Measurements from ENCODE around the gene NCOA1.
"Not testable (repeated sequence)": the region's sequence is repeated elsewhere in the genome, so short reads cannot be mapped to it uniquely, and the experiment has no call there.

Gene NCOA1

DNA sequence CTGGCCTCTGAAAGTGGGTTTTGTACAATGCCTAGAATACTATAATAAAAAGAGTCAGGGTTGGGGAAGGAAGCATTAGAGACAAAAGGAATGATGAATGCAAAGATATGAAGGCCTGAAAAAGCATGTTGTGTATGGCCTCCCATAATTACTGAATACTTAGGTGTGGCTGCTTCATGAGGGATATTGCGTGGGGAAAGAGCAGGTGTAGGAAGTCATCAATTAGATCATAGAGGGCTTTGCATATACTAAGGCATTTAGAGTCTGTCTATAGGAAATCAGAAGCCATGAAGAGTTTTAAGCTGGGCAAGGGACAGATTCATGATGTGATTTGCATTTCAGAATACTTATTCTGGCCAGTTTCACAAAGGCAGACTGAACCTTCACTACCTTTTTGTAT lies 48.2 kb downstream of the NCOA1 start:
- DNase-seq (ENCODE audit: low spot score) = no peak

DNA sequence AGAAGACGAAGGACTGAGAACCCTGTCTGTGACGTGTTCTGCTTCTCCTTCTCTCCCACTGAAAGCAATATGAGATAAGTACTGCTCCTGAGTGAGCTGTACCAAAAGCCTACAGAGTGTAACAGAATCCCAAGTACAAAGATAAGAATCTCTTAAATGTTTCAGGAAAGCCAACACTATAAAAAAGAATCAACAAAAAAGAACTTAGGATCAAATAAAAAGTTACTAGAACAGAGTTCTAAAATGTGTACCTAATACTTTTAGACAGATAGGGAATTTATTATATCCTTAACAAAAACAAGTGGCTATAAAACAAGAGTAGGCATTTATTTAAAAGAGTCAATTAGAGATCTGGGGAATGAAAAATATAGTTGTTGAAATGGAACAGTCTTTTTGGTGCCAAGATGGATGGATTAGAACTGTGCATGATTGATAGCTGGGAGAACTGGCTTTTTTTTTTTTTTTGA lies 49.0 kb downstream of the NCOA1 start:
- DNase-seq (ENCODE audit: low spot score) = no peak

GRCh38 chr2:24541621-24542020 lies 50.6 kb downstream of the NCOA1 start:
- no peak for DNase-seq (ENCODE audit: low spot score)

DNA sequence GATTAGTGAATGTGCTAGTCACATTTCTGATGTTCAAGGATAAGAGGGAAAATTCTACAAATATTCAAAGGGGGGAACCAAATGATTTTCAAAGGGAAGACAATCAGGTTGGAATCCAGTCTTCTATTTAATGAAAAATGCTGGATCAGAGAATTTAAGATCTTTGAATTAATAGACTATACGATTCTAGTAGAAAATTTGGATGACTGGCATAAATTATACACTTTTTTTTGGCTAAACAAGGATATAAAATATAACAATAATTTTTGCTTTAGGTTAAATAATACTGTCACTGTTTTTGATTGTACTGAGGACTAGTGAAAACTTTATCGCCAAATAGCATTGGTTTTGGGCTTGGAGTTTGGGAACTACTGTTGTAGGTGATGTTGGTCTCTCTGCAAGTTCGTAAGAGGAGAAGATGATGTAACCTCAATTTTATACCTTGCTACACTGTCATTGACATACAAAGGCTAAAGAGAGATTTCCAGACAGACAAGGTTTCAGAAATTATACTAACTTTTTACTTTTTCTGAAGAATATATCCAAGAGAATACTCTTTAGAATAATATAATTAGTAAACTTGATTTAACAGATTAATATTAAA lies 51.3 kb downstream of the NCOA1 start:
- no peak for DNase-seq (ENCODE audit: low spot score)

DNA sequence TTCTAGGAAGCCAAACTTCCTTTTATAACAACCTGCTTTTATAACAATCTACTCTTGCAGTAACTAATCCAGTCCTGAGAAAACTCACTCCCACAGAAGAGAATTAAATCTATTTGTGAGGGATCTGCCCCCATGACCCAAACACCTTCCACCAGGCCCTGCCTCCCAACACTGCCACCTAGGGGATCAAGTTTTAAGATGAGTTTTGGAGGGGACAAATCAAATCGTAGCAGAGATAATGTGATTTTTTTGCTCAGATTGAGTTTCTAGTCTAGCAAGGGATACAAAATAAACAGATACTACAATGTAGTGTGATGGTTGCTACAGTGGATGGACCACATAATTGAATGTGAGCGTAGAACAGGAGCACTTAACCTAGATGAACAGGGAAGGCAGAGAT lies 52.2 kb downstream of the NCOA1 start:
- no peak for DNase-seq (ENCODE audit: low spot score)

DNA sequence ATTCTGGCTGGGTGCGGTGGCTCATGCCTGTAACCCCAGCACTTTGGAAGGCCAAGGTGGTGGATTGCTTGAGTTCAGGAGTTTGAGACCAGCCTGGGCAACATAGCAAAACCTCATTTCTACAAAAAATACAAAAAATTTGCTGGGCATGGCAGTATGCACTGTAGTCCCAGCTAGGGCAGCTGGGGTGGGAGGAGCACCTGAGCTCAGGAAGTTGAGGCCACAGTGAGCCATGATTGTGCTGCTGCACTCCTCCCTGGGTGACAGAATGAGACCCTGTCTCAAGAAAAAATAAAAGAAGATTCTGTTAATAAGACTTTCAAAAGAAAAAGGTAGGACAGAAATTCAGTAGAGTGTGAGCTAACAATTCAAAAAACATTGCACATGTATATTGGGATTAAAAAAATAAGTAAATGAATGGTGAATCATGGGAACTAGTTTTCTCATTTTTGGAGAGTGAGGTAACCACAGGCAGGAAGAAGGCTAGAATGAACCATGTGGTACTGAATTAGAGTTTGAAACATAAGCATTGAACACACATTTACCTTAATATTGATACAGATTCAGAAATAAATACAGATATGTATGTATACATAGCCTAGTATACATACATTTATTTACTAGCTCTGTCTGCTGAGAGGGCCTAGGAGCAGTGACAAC lies 53.5 kb downstream of the NCOA1 start:
- no peak for DNase-seq (ENCODE audit: low spot score)

DNA sequence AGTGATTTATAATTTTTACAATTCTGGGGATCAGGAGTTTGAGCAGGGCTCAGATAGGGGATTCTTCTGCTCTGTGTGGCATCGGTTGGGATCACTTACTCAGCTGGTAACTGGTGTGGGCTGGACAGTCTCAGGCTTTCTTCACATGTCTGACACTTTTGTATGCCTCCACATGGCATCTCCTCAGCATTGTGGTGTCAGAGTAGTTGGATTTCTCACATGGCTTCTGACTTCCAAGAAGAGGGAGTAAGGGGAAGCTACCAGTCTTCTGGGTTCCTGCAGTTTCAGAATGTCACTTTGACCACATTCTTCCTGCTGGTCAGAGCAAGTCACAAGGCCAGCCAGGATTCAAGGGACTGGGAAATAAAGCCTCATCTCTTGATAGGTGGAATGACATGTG lies 55.6 kb downstream of the NCOA1 start:
- no peak for DNase-seq (ENCODE audit: low spot score)

GRCh38 chr2:24548058-24548457 lies 57.0 kb downstream of the NCOA1 start:
- no peak for DNase-seq (ENCODE audit: low spot score)

DNA sequence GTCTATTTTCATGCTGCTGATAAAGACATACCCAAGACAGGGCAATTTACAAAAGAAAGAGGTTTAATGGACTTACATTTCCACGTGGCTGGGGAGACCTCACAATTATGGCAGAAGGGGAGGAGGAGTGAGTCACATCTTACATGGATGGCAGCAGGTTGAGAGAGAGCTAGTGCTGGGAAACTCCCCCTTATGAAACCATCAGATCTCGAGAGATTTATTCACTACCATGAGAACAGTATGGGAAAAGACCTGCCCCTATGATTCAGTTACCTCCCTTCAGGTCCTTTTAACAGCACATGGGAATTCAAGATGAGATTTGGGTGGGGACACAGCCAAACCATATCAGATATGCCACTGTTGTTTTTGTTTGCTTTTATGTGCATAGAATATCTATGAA lies 59.2 kb downstream of the NCOA1 start:
- DNase-seq (ENCODE audit: low spot score) = not testable (repeated sequence)

DNA sequence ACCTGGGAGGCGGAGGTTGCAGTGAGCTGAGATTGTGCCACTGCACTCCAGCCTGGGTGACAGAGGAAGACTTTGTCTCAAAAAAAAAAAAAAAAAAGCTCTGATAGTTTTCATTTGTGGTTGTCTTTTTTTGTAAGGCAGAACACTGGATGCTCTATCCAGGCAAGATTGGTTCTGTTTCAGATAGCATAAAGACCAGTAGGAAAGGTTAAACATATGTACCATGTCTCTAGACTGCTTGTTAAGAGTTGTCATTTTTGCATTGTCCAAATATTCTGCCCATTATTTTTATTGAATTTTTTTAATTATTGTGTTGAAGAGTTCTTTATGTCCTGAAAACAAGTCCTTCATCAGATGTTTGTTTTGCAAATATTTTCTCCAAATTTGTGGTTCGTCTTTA lies 60.0 kb downstream of the NCOA1 start:
- DNase-seq (ENCODE audit: low spot score) = no peak

DNA sequence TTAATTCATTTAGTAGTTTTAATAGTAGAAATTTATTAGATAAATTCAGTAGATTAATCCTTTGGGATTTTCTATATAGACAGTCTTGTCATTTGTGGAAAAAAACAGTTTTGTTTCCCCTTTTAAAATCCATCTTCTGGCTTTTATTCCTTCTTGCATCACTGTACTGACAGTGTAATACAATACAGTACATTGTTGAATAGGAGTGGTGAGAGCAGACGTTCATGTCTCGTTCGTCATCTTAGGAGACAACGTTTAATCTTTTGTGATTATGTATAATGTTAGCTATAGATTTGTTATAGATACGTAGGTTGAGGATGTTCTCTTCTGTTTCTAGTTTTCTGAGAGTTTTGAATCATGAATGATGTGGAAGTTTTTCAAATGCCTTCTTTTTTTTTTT lies 61.8 kb downstream of the NCOA1 start:
- no peak for DNase-seq (ENCODE audit: low spot score)

DNA sequence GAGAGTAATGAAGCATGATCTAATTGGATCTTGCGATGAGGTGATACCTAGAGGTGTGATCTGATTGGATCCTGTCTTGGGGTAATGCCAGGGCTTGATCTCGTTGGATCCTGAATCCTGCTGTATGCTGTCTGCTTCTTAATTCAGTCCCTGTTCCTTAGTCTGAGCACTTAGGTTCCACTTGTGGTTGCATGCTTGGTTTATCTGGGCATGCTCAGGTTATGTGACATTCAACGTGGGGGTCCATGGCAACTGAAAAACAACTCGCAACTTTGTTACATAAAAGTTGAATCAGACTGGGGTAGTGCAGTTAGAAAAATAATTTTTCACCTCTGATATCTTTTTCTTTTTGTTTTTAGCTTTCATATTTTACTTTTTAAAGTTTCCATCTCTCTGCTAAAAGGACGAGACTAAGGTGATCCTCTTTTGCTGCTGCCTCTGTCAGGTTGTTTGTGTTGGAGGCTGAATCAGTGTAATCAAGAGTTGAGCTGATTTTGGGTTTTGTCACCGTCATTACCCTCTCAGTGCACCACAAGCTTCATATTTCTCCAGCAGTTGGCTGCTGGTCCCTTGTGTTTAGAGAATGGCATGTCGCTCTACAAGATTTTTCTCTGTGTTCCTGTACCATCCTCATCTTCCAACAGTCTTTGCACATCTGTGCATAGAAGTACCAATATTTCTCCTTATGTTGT lies 67.9 kb downstream of the NCOA1 start:
- no peak for DNase-seq (ENCODE audit: low spot score)

DNA sequence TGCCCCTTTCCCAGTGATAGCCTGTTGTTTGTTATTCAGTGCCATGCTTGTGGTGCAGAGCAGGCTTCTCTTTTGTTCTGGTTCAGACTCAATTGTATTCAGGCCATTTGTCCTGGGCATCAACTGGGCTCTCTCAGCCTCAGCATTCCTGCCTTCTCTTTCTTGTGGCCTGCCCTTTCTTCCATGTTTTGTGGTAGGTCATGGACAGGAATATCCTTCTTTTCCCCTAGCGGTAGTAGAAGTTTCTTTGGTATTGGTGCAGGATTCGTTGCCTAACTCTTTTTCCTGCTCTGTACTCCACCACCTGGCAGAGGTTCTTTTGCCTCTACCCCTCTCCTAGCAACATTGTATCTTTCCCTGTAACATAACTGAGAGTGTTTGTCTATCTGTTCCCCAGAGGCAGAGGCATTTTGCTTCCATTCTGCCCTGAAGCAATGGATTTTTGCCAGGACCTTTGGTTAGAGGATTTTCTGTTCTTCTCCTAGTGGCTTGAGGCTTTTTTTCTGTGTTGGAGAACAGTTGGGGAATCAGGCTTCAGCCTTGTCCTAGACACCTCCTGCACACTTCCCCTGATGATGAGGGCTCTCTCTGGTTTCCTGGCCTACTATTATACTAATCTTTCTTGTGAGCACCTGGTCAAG lies 68.5 kb downstream of the NCOA1 start:
- DNase-seq (ENCODE audit: low spot score) = no peak

DNA sequence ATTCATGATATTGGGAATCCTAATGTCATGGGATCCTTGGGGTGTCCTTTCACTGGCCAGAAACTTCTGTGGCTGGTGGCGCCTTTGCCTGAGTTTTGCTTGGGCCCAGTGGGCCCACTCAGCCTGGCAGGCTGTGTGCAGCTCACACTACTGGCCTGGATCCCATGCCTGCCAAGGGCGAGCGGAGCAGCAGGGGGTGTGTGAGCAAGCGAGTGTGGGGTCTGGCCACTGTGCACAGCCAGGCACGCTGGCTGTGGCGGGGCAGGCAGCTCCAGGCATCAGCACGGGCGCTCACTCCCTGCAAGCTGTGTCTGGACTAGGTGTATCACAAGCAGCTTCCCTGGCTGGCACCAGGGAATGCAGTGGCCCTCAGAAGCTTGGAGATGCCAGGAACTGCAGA lies 74.5 kb downstream of the NCOA1 start:
- no peak for DNase-seq (ENCODE audit: low spot score)

- DNase-seq (ENCODE audit: low spot score) = no peak
Measured at GRCh38 chr2:24566209-24566608, 75.2 kb downstream of the NCOA1 start.

DNA sequence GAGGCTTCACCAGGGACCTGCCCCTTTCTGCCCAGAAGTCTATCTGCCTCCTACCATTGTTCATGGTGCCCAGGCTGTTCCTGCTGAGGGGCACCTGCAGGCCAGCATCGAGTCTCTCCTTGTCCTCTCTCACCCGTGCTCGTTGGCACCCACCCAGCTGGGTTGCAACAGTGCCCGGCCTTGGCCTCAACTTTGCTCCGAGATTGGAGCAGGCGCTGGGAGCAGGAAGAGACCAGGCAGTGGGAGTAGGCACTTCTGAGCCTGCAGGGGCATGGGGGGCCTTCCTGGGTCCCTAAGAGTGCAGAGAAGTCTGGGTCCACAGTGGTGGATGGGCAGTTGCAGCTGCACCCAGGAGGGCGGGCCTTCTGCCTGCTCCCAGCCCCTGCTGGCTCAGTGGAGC lies 75.6 kb downstream of the NCOA1 start:
- no peak for DNase-seq (ENCODE audit: low spot score)

- DNase-seq (ENCODE audit: low spot score) = no peak
Measured at GRCh38 chr2:24568551-24568950, 77.5 kb downstream of the NCOA1 start.

- DNase-seq (ENCODE audit: low spot score) = not testable (repeated sequence)
Measured at GRCh38 chr2:24569565-24569964, 78.5 kb downstream of the NCOA1 start.

DNA sequence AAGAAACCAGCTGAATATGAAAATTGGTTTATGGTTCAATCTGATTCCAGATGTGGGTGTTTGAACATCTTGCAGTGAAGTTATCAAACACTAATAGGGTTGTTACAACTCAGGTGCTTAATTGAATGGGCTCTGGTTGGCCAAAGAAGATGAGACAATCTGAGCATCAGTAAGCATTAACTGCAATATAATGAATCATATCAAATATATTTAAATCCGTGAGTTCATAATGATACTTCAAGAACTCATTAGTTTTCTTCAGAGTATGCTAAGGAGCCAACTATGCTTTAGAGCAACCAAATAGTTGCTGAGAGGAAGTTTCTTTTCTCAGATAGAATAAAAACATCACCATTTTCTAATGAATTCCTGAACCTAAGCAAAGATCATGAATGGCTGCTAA lies 79.2 kb downstream of the NCOA1 start:
- DNase-seq (ENCODE audit: low spot score) = no peak

- no peak for DNase-seq (ENCODE audit: low spot score)
Measured at GRCh38 chr2:24571828-24572442, 80.9 kb downstream of the NCOA1 start.

DNA sequence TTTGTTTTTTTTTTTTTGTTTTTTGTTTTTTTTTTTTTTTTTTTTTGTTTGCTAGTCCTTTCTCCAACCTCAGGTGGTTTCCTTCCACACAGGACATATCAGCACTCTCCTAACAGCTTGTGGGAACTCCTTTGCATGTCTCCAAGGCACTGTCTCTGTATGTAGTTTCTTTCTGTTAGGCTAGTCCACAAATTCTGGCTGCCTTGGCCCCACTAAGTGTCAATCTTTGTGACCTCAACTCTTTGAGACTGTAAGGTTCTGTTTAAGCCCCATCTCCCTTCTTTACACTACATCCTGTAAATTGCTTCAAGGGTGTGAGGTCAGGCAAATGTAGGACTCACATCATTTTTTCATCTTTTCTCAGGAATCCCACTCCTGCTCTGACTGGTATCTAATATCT lies 85.1 kb downstream of the NCOA1 start:
- DNase-seq (ENCODE audit: low spot score) = no peak

DNA sequence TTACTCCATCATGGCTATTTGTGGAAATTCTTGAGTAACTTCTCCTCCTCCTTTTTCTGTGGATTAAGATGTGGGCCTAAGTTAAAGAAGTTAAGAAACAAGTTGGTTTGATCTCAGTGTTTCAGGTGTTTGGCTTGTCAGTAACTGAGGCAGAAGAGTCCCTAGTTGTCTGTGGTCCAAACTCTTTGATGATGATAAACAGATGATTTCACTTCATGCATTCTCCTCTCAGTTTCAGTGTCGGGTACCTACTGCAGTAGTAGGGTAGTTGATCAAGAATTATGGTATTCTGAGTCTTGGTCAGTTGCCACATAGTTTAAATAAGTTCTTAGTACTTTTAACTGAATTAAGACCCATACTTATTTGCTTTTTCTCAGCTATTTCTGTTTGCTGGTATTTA lies 85.6 kb downstream of the NCOA1 start:
- no peak for DNase-seq (ENCODE audit: low spot score)

DNA sequence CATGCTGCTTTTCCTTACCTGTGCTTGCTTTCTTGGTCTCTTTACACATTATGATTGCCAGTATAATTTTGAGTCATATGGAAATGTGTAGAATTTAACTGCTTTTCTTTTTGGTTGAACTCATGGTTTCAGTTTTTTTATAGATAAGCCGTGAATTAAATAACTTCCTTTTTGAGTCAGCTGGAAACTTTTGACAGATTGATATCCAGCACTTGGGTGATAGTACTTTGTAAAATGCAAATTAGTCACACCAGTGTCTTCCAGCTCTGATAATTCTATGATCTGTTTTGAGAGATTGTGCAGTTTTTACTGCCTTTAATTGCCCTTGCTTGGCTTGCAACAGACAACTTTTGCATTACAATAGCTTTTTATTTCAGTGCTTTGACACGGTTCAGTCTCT lies 86.4 kb downstream of the NCOA1 start:
- no peak for DNase-seq (ENCODE audit: low spot score)
